HG03354 (cell line): ENCODE data around the gene CEP162.
A peak's percentile ranks its signal among the peaks of the same experiment; 100 is the strongest.

ENCODE experiments used
- ATAC-seq: cut with Tn5 transposase; IDR thresholded peaks from one replicate; pipeline ENCODE4 v1.9.1; 2021; ENCODE audit warnings: mild to moderate bottlenecking; ENCODE audit not compliant: unreplicated experiment, poor library complexity, severe bottlenecking

CEP162 gene, protein sequence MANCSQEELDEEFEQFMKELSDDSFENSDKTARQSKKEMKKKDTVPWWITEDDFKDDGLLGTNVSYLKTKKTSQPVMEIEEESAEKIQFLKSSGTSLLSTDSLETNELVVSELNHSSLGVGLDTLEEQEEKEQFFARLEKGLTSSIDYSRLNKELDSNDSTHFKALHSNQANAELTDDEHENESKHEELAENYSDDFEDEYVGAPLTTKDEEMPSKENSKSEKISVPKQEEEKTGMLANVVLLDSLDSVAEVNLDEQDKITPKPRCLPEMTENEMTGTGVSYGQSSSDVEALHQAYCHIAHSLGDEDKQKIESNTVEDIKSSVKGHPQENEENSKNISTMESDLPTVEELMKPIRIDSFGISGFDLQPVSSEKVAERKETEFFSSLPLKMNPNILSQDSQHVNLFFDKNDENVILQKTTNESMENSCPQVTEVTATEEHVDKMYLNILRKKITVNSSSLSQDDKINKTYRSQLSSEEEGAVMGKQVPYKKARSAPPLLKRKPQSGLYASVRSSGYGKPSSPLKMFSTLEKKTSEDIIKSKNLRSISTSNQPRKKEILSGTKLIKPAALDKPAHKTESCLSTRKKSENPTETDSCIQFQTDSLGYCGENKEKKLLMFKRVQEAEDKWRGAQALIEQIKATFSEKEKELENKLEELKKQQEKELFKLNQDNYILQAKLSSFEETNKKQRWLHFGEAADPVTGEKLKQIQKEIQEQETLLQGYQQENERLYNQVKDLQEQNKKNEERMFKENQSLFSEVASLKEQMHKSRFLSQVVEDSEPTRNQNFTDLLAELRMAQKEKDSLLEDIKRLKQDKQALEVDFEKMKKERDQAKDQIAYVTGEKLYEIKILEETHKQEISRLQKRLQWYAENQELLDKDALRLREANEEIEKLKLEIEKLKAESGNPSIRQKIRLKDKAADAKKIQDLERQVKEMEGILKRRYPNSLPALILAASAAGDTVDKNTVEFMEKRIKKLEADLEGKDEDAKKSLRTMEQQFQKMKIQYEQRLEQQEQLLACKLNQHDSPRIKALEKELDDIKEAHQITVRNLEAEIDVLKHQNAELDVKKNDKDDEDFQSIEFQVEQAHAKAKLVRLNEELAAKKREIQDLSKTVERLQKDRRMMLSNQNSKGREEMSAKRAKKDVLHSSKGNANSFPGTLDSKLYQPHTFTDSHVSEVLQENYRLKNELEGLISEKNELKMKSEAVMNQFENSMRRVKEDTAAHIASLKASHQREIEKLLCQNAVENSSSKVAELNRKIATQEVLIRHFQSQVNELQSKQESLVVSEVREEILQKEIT (N-terminal part only)

DNA sequence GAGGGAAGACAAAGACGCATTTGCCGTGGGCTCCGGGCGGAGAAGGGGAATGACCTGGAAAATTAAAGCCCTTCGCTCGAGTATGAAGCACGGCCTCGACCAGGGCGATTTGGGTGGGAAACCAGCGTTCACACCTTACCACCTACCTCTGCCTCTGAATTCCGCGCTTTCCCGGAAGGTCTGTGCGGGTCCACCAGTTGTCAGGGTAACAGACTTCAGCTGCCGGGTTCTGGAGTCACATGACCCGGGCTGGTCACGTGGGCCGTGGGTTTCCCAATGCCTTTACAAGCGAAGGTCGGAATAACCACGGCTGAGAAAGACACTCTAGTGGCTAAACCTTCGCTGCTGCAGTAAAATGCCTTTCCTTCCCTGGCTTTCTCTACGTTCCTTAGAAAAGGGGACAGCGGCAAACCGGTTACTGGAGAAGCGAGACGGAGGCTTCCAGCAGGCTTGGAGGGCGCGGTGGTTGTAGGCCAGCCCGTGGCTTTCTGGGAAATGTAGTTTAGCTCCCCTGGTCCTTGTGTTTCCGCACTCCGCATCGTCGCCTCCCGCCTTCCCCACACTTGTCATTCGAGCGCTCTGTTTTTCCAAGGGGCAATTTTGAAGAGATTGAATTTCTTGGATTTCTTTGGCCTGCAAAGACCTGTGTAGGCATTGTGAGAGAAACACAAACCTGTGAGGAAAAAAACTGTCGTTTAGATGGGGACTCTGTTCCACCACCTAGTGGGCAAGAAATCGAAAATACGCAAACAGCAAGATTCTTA, at the start of gene CEP162:
TSS of gene CEP162 (minus strand) at position 210 of the 764 bp plus-strand sequence. CDS start 1,250 bp downstream, outside the sequence.
- ATAC-seq: peak; percentile 98

DNA sequence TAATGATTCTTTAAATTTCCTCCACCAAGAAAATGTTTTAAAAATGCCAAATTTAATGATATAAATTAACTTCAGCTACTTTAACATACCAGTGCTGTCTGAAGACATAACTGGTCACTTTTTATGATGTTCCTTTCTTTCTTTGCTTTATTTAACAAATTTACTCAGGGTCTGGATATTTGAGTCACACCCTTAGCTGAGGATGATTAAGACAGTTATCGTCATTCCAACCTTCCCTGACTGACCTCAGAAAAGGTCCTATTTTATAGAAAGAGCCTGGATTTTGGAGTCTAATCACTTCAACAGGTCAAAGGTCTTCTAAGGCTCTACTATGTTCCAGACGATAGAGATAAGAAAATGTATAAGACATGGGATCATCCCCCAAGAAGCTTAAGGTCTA, 47.4 kb upstream of the CEP162 start:
- no peak for ATAC-seq

DNA sequence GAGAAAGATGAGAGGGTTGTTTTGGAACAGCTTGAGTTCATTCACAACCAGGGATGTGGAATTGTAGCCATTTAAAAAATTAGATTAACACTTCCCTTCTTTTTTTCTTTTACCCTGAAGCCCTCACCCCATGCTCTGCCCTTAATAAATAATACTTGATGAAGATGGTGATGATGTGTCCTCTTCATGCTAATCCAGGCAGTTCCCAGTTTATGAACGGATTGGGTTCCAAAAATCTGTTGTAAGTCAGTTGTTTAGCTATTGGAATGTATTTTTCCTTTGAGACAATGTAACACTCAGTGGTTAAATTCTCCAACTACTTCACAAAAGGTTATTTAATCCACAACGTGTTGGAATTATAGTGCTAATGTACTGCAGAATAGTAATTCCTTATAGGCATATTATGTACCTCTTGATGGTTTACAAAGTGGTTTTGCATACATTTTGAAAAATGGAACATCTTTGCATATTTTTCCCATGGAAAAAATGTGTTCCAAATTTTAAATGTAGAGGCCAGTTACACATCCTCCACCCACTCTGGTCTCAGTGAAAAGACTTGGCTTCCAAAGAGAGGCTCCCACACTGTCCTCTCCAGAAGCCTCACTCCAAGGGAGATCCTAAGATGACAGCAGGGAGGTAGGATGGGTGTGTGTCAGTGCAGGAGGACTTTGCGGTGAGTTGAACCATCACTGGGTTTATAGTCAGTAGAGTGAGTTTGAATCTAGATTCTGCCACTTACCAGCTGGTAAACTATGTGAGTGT, 45.8 kb upstream of the CEP162 start:
- no peak for ATAC-seq

DNA sequence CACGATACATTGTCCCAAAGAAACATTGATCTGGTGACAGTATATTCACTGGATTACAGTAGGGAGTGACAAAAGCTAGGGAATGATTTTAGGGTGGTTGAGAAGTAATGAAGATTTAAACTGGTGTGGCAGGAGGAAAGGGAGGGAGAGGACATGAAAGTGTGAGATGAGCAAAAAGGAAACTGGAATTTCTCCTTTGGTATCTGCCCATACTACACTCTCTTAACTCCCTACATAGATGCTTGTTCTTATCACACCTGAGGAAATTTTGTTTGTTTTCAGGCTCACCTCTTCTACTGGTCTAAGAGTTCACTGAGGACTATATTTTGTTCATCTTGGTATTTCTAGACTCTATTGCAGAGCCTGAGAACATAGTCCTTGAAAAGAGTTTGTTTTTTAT, 44.9 kb upstream of the CEP162 start:
- no peak for ATAC-seq

DNA sequence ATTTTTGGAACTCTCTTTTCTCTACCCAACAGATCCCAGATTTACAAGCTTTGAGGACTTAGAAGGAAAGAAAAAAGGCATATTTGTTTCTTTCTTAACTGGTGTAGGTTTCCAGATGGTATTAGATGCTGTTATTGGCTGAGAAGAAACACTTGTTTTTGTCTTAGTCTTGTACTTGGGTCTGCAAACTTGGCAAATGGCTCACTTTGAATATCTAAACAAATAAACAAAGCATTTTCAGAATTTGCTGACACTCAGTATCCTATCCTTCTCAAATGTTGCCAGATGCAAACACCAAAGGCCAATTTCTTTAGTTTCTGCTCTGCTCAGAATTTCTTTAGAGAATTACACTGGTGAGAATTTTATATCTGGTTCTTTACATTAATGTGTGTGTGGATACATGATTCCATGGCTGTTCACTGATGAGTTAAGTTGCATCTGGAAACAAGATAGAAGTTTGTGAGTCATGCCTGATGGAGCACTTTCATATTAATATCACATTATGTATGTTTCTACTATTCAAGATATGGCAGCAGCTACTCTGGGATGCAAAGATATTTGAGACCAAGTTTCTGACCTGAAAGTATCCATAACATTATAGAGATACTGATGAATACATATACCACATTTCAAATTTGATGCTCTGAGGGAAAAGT, 43.7 kb upstream of the CEP162 start:
- no peak for ATAC-seq

DNA sequence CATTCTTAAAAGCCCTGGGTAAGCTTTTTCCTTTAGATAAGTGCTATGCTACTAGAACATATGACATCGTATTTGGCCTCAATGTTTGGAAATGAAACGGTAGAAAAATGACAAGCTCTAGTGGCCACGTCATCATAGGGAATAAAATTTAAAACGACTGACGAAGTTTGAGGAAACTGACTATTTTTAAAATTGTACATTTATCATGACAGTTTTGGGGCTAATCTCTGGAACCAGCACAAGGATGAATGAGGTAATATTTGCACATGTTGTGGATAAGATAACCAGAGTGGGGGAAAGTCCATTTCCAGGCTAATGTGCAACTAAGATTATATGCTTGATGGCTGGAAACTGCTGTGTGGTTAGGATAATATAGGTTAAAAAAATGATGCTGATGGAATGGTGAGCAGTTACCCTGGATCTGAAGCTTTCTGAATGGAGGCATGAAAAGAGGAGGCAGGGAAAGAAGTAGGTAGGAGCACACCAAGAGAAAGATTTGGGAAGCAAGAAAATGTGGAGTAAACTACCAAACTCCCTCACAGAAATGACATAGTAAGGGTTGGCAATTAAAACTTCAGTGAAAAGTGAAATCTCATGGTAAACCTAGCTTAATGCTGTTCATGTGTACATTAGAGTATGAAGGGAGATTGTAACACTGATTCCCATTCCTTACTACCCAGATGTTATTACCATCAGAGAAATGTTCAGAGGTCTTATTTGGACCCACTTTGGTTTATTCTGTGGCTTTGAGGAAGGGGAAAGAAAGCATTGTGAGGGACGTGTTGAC, 42.7 kb upstream of the CEP162 start:
- ATAC-seq: no peak

DNA sequence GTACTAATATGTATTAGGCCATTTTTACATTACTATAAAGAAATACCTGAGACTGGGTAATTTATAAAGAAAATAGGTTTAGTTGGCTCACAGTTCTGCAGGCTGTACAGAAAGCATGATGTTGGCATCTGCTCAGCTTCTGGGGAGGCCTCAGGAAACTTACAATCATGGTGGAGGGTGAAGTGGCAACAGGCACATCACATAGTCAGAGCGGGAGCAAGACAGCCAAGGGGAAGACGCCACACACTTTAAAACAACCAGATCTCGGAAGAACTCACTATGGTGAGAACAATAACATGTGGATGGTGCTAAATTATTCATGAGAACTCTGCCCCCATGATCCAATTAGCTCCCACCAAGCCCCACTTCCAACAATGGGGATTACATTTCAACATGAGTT, 41.3 kb upstream of the CEP162 start:
- no peak for ATAC-seq

DNA sequence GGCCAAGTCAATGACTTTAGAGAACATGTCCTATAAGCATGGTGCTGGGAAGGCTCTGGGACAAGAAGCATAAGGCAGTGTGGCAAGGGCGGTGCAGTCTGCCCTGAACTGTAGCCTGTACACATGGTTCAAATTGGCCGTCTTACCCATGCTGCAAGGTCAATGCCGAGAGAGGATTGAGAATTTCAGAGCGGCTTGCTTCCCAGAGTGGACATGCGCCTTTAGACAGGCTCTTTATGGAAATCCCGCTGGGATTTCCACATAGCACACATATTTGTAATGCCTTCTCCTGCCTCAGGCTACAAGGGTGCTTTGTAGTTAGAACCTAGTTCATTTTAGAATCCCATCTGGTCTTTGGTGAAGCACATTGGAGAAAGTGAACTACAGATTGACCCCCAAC, 36.1 kb upstream of the CEP162 start:
- no peak for ATAC-seq

DNA sequence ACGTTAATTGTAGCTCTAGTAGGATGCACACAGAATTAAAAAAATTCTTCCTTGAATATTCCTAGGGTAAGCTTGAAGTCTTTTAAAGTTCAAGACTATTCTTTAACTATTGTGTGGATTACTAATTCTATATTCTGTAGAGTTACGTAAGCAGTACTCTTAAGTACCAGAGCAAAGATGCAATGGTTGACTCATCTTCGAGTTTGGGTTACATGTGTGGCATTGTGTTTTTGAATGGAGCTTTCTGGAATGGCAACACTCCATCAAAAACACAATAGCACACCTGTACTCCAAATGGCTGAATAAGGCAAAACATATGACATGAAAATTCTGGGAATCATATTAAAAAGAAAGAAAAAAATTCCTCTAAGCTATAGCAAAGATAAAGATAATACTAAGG, 33.5 kb upstream of the CEP162 start:
- no peak for ATAC-seq

DNA sequence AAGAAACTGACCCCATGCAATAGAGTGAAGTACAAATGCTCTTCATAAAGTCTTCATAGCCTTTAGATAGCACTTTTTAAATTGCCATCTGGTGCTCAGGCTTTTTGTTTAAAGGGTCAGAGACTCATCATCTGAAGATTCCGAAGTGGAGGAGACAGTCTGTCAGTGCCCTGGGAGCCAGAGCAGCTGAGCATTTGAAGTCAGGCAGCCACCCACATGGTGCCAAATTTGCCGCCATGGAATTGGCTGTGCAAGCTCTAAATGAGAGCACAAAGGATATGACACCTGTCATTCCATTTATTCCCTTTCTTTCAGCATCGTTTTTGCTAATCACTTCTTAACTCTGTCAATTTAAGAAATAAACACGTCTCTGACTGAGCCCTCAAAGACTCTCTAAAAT, 32.8 kb upstream of the CEP162 start:
- ATAC-seq: no peak

DNA sequence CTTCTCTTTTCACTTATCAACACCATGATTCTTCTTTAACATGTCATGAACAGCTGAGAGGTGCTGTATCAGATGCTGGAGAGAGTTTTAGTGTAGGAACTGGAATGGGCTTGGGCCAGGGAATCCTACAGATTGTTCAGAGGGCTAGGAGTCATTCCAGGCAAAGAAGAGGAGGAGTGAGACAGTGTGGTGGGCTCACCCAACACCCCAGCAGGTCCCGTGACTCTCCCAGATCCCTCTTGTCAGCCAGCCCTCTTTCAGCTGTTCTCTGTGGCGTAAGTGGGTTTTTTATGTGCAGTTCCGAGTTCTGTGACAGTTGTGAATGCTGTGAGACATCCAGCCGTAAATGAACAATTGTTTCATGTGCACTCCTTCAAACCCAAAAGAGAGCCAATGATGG, 31.4 kb upstream of the CEP162 start:
- ATAC-seq: no peak

DNA sequence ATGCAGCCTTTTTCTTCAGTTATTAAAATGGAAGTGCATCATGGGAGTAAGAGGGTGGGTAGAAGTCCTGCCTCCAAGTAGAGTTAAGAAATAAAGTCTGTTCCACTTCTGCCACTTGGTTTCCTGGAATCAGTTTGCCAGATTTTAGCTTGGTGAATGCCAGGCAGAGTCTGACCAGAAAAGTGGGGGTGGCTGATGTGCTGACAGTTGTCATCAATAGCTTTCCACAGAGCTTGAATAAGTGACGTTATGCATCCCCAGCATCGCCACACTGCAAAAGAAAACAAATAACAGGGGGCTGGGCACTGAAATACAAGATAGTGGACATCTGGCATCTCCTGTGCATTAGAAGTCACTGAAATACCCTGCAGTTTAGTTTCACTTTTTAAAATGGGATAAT, 30.8 kb upstream of the CEP162 start:
- no peak for ATAC-seq

DNA sequence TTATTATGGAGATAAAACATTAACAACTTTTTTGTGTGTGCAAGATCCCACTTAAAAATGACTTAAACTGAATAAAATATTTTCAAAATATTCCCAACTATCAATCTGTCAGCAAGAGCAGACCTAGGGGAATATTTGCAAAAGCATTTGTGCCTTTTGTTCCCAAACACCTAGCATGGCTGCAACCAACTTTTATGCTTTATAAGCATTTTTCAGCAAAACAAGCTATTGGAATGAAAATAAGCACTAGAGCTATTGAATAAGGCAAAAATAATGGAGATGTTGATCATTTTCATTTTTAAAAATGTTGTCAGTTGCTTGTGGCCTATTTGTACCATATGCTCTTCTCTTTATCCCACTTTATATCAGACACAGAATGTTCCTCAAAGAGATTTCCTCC, 28.2 kb upstream of the CEP162 start:
- no peak for ATAC-seq

DNA sequence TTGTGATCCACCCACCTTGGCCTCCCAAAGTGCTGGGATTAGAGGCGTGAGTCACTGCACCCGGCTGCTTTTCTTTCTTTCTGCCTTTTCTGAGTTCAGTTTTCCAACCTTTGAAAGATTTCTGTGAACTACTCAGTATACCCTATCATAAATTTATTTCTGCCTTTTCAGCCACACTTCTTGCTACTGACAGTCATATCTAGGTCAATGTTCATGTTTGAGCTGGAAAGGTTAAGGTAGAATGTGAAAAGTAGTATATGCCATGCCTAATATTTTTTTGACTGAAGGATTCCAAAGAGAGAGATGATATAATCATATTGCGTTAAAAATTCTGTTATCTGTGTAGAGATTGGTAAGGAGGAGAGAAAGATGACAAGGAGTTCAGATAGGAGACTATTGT, 25.9 kb upstream of the CEP162 start:
- ATAC-seq: no peak

DNA sequence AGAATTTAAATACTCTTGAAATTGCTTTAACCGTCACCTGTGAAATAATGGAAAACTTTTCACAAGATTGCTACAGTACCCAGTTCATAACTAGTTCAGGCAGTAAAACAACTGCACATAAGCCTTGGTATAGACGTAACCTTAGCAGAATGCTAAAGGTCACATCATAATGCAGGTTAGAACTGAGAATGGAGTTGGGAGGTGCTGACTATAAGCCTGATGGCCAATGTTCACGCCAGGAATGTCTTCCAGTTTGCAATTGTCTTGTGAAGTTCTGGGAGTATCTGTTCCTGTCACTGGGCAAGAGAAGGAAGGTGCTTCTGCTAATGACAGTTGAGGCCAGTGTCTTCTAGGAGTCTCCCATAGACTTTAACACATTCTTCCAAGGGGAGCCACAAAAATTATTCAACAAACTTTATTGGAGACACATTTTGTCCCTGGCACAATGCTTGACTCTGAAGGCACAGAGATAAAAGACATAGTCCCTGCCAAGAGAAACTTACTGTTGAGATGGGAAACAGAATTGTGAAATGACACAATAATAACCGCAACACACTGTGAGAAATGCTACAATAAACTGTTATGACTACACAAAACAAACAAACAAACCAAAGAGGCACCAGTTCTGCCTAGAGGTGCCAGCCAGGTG, 24.6 kb upstream of the CEP162 start:
- ATAC-seq: no peak

DNA sequence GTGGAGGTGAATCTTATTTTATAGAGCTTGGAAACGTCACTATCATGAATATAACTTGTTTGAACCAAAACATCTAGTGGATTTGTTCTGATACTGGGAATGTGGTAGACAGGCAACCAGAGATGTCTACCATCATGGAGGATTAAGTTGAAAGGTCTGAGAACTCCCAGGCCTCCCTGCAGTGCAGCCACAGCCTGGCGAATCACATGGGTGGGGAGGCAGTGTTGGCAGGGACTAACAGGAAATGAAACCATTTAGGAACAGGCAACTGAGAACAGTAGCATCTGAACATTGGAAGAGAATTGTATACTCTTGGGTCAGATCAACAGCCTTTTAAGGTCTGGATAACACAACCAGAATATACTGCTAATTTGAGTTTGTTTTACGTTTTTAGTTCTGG, 22.3 kb upstream of the CEP162 start:
- no peak for ATAC-seq
